Measurements from ENCODE around the gene TCERG1L.

The TCERG1L gene

GRCh38 chr10:131246775-131247174 is 64.7 kb downstream of the TCERG1L start:
- Histone ChIP-seq H3K36me3 (ENCODE audit: insufficient read depth) (no peaks in the 10 kb centered on the region), H3K4me3 (IDR thresholded peaks at IDR 0.05; ENCODE audit: insufficient read depth, low read depth, low read length) (no peak overlapping the region), H3K4me1 (ENCODE audit: low read depth, poor library complexity, severe bottlenecking) (no peaks in the 10 kb centered on the region), H2AFZ (ENCODE audit: low read depth) (no peak overlapping the region), H3K4me2 (no peak overlapping the region), H4K20me1 (ENCODE audit: insufficient read depth) (no peaks in the 10 kb centered on the region), H3K79me2 (ENCODE audit: insufficient read depth, low read depth) (no peaks in the 10 kb centered on the region), H3K27ac (no peak overlapping the region), H3K9ac (no peak overlapping the region), H3K27me3 (ENCODE audit: insufficient read depth, low read depth) (no peaks in the 10 kb centered on the region)
- no peak for TF ChIP-seq CTCF (conservative IDR thresholded peaks at IDR 0.05; ENCODE audit: low read depth, low read length)

GRCh38 chr10:131246089-131246488 is 65.4 kb downstream of the TCERG1L start:
- no peaks in the 10 kb centered on the region for H3K4me1 ChIP-seq (ENCODE audit: low read depth, poor library complexity, severe bottlenecking)
- TF ChIP-seq CTCF (conservative IDR thresholded peaks at IDR 0.05; ENCODE audit: low read depth, low read length), result no peak
- no peak overlapping the region for H3K4me3 ChIP-seq (IDR thresholded peaks at IDR 0.05; ENCODE audit: insufficient read depth, low read depth, low read length)
- no peak overlapping the region for H2AFZ ChIP-seq (ENCODE audit: low read depth)
- H3K4me2 ChIP-seq, result no peak overlapping the region
- H3K27me3 ChIP-seq (ENCODE audit: insufficient read depth, low read depth), result no peaks in the 10 kb centered on the region
- no peaks in the 10 kb centered on the region for H3K79me2 ChIP-seq (ENCODE audit: insufficient read depth, low read depth)
- H3K36me3 ChIP-seq (ENCODE audit: insufficient read depth), result no peaks in the 10 kb centered on the region
- H3K9ac ChIP-seq, result no peak overlapping the region
- H3K27ac ChIP-seq, result no peak overlapping the region
- H4K20me1 ChIP-seq (ENCODE audit: insufficient read depth), result no peaks in the 10 kb centered on the region

- no peak for TF ChIP-seq CTCF (conservative IDR thresholded peaks at IDR 0.05; ENCODE audit: low read depth, low read length)
- Histone ChIP-seq H3K4me3 (IDR thresholded peaks at IDR 0.05; ENCODE audit: insufficient read depth, low read depth, low read length) (no peak overlapping the region), H3K27ac (no peak overlapping the region), H3K9ac (no peak overlapping the region), H4K20me1 (ENCODE audit: insufficient read depth) (no peaks in the 10 kb centered on the region), H3K4me2 (no peak overlapping the region), H3K36me3 (ENCODE audit: insufficient read depth) (no peaks in the 10 kb centered on the region), H2AFZ (ENCODE audit: low read depth) (no peak overlapping the region), H3K79me2 (ENCODE audit: insufficient read depth, low read depth) (no peaks in the 10 kb centered on the region), H3K4me1 (ENCODE audit: low read depth, poor library complexity, severe bottlenecking) (no peaks in the 10 kb centered on the region), H3K27me3 (ENCODE audit: insufficient read depth, low read depth) (no peaks in the 10 kb centered on the region)
Observed at GRCh38 chr10:131245475-131246059, 66.0 kb downstream of the TCERG1L start.

- H3K27me3 ChIP-seq (ENCODE audit: insufficient read depth, low read depth), result no peaks in the 10 kb centered on the region
- TF ChIP-seq CTCF (conservative IDR thresholded peaks at IDR 0.05; ENCODE audit: low read depth, low read length), result no peak
- no peaks in the 10 kb centered on the region for H4K20me1 ChIP-seq (ENCODE audit: insufficient read depth)
- no peak overlapping the region for H3K27ac ChIP-seq
- H3K79me2 ChIP-seq (ENCODE audit: insufficient read depth, low read depth), result no peaks in the 10 kb centered on the region
- H3K4me3 ChIP-seq (IDR thresholded peaks at IDR 0.05; ENCODE audit: insufficient read depth, low read depth, low read length), result no peak overlapping the region
- no peaks in the 10 kb centered on the region for H3K36me3 ChIP-seq (ENCODE audit: insufficient read depth)
- no peak overlapping the region for H3K9ac ChIP-seq
- no peak overlapping the region for H2AFZ ChIP-seq (ENCODE audit: low read depth)
- H3K4me2 ChIP-seq, result no peak overlapping the region
- H3K4me1 ChIP-seq (ENCODE audit: low read depth, poor library complexity, severe bottlenecking), result no peaks in the 10 kb centered on the region
Observed at GRCh38 chr10:131244836-131245235, 66.7 kb downstream of the TCERG1L start.

Measured in KMS-11 (cell line).